Retinal pigment epithelial cell (primary cell): ENCODE measurements around the gene CISD3.

Experiments
- DNase-seq: peaks from one replicate; pipeline ENCODE4 v3.0.0-alpha.2; 2010; ENCODE audit warnings: low read depth
- H3K4me3 ChIP-seq: 2 replicates; pipeline ENCODE4 v1.5.1; 2011; ENCODE audit warnings: mild to moderate bottlenecking, low read length, control low read depth, moderate library complexity
- TF ChIP-seq, protein P1 (sequence below): conservative IDR thresholded peaks from 2 replicates; pipeline ENCODE4 v1.5.1; 2011; ENCODE audit warnings: low read depth, low read length, control low read depth, inconsistent platforms

CISD3 gene

DNA sequence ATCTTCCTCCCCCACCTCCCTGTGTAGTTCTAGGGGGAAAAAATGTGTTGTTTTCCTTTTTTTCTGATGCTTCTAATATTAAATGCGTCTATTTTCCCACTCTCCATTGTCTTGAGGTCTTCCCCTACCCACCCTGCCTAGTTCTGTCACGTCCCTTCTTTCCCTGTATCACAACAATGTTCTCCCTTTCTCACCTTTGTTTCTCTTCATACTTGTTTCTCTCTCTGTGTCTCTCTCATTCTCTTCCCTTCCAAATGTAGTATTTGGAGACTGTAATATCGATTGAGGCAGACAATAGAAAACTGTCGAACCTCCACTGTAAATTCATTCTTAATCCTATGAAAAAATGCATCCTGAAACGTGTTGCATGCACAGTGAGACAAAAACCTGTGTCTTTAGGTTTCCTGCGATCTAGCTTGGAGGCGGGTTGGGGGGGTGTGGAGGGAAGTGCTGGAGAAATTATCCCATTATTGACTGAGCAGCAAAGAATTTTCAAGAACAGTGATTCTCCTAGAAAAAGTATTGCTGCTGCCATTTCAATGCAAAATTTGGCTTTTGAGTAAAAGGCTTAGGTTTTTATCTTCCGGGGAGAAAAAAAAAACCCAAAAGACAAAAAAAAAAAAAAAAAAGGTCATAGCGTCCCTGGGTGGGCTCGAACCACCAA lies 21.1 kb downstream of the CISD3 start:
- no peak for DNase-seq
- TF ChIP-seq, protein P1, sequence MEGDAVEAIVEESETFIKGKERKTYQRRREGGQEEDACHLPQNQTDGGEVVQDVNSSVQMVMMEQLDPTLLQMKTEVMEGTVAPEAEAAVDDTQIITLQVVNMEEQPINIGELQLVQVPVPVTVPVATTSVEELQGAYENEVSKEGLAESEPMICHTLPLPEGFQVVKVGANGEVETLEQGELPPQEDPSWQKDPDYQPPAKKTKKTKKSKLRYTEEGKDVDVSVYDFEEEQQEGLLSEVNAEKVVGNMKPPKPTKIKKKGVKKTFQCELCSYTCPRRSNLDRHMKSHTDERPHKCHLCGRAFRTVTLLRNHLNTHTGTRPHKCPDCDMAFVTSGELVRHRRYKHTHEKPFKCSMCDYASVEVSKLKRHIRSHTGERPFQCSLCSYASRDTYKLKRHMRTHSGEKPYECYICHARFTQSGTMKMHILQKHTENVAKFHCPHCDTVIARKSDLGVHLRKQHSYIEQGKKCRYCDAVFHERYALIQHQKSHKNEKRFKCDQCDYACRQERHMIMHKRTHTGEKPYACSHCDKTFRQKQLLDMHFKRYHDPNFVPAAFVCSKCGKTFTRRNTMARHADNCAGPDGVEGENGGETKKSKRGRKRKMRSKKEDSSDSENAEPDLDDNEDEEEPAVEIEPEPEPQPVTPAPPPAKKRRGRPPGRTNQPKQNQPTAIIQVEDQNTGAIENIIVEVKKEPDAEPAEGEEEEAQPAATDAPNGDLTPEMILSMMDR = no peak
- H3K4me3 ChIP-seq = peak overlapping the region; percentile 84

DNA sequence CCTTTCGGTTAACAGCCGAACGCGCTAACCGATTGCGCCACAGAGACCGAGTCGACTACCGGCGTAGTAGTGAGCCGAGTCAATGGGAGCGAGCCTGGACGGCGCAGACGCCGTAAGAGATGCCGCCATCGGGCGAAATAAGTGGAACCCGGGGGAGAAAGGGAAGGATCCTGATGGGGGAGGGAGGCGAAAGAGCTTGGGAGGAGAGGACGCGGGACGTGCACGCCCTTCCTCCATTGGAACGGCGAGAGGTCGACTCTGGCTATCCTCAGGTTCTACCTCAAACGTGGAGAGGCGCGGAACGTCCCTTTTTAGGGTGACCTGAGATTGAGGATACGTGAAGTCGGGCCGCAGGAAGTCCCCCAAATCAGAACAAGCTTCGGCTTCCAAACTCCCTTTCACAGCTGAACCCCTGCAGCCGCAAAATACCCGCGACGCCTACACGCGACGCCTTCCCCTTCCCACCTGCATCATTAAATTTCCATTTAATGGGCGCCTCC lies 21.7 kb downstream of the CISD3 start:
- H3K4me3 ChIP-seq = peak overlapping the region; percentile 84
- TF ChIP-seq, protein P1 = no peak
- DNase-seq = no peak

DNA sequence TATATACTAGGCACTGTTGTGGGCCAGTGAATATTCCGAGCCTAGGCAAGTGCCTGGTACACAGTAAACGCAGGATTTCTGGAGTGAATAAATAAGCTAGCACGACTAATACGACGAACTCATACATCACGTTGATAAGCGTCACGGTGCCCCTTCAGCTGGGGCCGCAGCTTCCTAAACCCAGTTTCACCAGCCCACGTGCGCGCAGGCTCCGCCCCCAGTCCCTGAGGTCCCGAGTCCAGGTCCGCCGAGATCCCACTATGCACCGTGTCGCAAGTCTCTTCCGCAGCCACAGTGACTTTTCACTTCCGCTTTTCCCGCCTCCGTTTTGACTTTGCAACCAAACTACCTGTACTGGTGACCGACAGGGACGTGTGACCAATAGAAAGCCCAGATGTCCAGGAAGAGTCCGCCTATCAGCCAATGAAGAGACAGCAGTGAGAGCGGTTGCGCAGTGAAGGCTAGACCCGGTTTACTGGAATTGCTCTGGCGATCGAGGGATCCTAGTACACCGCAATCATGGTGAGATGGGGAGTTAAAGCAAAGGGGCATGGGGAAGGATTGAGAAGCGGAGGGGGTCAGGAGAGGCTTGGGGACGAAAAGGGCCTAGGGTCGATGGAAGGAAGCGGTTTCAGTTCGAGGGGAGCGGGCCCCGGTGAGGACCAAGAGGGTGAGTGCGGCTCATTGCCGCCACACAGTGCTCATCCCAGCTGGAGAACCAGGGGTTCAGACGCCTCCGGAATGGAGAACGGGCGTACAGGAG lies 22.3 kb downstream of the CISD3 start, which contains the start of gene PSMB3:
Gene PSMB3 (plus strand): TSS at position 434 of the 763 bp plus-strand sequence. CDS start 86 bp downstream, at position 520.
- peak within 1 kb of the TSS; percentile 84 for H3K4me3 ChIP-seq
- peak; percentile 99 for DNase-seq
- TF ChIP-seq, protein P1 = no peak

DNA sequence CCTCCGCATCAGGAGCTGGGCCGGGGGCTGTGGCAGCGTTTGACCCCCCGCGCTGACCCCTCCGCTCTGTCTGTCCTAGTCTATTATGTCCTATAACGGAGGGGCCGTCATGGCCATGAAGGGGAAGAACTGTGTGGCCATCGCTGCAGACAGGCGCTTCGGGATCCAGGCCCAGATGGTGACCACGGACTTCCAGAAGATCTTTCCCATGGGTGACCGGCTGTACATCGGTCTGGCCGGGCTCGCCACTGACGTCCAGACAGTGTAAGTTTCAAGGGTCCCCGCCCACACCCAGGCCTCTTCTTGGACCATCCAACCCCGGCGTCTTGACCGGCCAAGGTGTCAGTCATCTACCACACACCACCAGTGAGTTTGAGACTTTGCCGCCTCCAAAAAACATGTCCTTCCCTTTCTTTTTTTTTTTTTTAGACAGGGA lies 22.9 kb downstream of the CISD3 start:
- H3K4me3 ChIP-seq = peak overlapping the region; percentile 84
- TF ChIP-seq, protein P1 = no peak
- no peak for DNase-seq

DNA sequence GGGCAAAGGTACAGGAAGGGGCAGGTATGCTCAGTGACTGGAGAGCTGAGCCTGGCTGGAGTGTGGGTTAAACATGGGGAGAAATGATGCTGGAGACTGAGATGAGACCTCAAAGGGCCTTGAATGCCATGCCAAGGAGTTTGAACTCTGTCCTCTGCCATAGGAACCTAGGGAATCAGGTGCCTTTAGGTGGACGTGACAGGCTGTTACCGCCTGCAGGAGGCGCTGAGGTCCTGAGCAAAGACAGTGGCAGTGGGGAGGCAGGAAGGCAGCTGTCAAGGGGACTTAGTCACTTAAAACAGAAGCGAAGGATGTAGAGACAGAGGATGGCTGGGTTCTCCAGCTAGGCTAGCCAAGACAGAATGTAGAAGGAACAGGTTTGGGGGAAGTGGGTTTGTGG lies 31.5 kb downstream of the CISD3 start:
- DNase-seq = no peak
- H3K4me3 ChIP-seq = no peak overlapping the region
- TF ChIP-seq, protein P1 = peak; percentile 54

DNA sequence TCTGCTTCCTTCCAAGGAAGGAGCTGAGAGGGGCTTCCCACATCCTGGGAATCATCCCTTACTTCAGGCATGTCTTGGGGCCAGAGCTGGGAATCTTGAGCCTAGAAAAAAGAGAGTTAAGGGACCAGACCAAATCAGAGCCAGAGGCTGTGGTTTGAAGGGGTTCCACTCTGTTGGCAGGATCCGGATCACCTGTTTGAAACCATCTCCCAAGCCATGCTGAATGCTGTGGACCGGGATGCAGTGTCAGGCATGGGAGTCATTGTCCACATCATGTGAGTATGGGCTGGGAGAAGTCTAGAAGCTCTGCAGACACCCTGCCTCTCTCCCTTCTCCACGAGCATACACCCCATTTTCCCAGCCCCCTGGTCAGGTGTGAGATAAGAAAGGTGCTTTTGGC lies 32.1 kb downstream of the CISD3 start:
- DNase-seq = no peak
- H3K4me3 ChIP-seq = no peak overlapping the region
- TF ChIP-seq, protein P1 = no peak
